ENCODE data around the gene DOCK10. TPM values are rescaled to one million over a fixed set of nuclear protein-coding genes. Genes with fewer than 3 reads are reported as not detected.
"Not testable (repeated sequence)": the region's sequence is repeated elsewhere in the genome, so short reads cannot be mapped to it uniquely, and the experiment has no call there.

DOCK10 gene
- total RNA-seq, 4 donors from 2014 or later = 16.7 to 37.2 (median 20.8) TPM

DNA sequence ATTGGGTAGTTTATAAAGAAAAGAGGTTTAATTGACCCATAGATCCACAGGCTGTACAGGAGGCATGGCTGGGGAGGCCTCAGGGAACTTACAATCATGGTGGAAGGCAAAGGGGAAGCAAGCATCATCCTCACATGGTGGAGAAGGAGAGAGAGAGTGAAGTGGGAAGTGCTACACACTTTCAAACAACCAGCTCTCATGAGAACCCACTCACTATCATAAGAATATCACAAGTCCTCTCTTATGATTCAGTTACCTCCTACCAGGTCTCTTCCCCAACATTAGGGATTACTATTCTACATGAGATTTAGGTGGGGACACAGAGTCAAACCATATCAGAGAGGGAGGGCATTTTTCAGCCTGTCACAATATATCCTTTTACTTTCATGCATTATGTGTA is 22.7 kb upstream of the DOCK10 start:
- Histone ChIP-seq H3K36me3 (no peaks in the 10 kb centered on the region), H3K4me1 (peaks cover 0 to under 1% (median 0%) of the 10 kb centered on the region in 4 donors), H3K27ac (no peak overlapping the region), H3K27me3 (no peaks in the 10 kb centered on the region), H3K9me3 (no peaks in the 10 kb centered on the region), H3K4me3 (no peak overlapping the region)
- DNase-seq (ENCODE audit: low spot score in 2 of 2) = no peak
- TF ChIP-seq POLR2A (IDR thresholded peaks at IDR 0.05) = no peak
- TF ChIP-seq EP300 (IDR thresholded peaks at IDR 0.05) = no peak
- no peak for TF ChIP-seq CTCF (IDR thresholded peaks at IDR 0.05)

GRCh38 chr2:225064362-225064761 is 22.1 kb upstream of the DOCK10 start:
- 26 to 45% methylated on average over 2 of the region's 2 CpGs for WGBS, 2 donors
- no peak overlapping the region for H3K27ac ChIP-seq
- H3K9me3 ChIP-seq = no peaks in the 10 kb centered on the region
- no peak for DNase-seq (ENCODE audit: low spot score in 2 of 2)
- no peak for TF ChIP-seq CTCF (IDR thresholded peaks at IDR 0.05)
- TF ChIP-seq POLR2A (IDR thresholded peaks at IDR 0.05) = no peak
- TF ChIP-seq EP300 (IDR thresholded peaks at IDR 0.05) = no peak
- no peaks in the 10 kb centered on the region for H3K27me3 ChIP-seq
- H3K4me3 ChIP-seq = no peak overlapping the region
- no peaks in the 10 kb centered on the region for H3K4me1 ChIP-seq
- no peaks in the 10 kb centered on the region for H3K36me3 ChIP-seq

DNA sequence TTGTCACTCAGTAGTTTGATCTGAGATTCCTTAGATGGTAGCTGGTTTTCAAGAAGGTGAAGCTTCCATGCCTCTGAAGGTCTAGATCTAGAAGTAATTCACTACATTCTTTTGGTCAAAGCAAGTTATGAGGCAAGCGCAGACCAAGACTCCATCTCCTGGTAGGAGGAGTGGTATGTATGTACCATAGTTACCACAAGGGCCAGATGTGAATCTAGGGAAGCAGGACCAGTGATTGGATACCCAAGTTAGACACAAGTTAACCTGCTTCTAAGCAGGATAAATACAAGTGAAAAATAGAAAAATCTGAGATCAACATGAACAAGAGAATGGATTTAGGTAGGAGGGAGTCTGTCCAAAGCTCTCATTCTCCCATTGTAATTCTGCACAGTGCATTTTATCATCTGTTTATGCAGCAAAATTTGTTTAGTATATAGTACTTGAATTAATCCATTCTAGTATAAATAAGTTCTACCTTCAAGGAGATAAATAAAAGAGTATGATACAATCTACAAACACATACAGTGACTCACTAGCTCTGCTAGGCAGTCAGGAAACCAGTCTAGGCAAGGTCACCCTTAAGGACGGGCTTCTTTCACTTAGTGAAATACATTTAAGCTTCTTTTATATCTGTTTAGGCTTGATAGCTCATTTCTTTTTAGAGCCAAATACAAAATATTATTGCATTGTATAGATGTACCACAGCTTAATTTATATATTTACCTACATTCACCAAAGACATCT is 14.2 kb upstream of the DOCK10 start:
- DNase-seq (ENCODE audit: low spot score in 2 of 2) = no peak
- no peak overlapping the region for H3K27ac ChIP-seq
- H3K9me3 ChIP-seq = no peaks in the 10 kb centered on the region
- H3K36me3 ChIP-seq = no peaks in the 10 kb centered on the region
- H3K4me1 ChIP-seq = no peaks in the 10 kb centered on the region
- TF ChIP-seq CTCF (IDR thresholded peaks at IDR 0.05) (no peak), EP300 (IDR thresholded peaks at IDR 0.05) (no peak), POLR2A (IDR thresholded peaks at IDR 0.05) (no peak)
- no peaks in the 10 kb centered on the region for H3K27me3 ChIP-seq
- WGBS, 2 donors = 94% methylated on average over 2 of the region's 2 CpGs
- H3K4me3 ChIP-seq = no peak overlapping the region

- WGBS, 2 donors = 88 to 100% methylated on average over 1 of the region's 1 CpG
Measured at GRCh38 chr2:225055714-225056113, 13.4 kb upstream of the DOCK10 start.

DNA sequence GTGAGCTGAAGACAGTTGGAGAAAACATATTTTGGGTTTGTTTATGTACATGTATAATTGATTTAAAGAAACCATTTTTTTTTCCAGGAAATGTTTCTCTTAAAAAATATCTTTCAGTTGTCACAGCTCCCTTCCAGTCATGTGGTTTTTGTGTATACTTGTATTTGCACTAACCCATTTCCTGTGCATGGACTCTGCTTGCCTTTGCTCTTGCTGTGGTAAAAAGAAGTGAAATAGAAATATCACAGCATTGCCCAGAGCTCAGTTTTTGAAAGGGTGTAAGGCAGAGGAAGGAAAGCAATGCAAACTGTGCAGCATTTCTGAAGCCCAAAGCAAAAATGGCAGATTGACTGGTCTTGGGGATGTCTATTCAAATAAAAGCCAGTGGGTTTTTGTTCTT is 10.4 kb upstream of the DOCK10 start:
- Histone ChIP-seq H3K9me3 (no peaks in the 10 kb centered on the region), H3K27me3 (no peaks in the 10 kb centered on the region), H3K27ac (no peak overlapping the region), H3K36me3 (no peaks in the 10 kb centered on the region), H3K4me3 (no peak overlapping the region), H3K4me1 (no peaks in the 10 kb centered on the region)
- no peak for TF ChIP-seq EP300 (IDR thresholded peaks at IDR 0.05)
- no peak for TF ChIP-seq CTCF (IDR thresholded peaks at IDR 0.05)
- no peak for TF ChIP-seq POLR2A (IDR thresholded peaks at IDR 0.05)
- DNase-seq (ENCODE audit: low spot score in 2 of 2) = no peak

More at GRCh38 chr2:225055714-225056113, 13.4 kb upstream of the DOCK10 start:
- Histone ChIP-seq H3K4me3 (no peak overlapping the region), H3K4me1 (no peaks in the 10 kb centered on the region), H3K27ac (no peak overlapping the region), H3K9me3 (no peaks in the 10 kb centered on the region), H3K27me3 (no peaks in the 10 kb centered on the region), H3K36me3 (no peaks in the 10 kb centered on the region)
- DNase-seq (ENCODE audit: low spot score in 2 of 2) = no peak
- TF ChIP-seq CTCF (IDR thresholded peaks at IDR 0.05) (no peak), EP300 (IDR thresholded peaks at IDR 0.05) (no peak)

DNA sequence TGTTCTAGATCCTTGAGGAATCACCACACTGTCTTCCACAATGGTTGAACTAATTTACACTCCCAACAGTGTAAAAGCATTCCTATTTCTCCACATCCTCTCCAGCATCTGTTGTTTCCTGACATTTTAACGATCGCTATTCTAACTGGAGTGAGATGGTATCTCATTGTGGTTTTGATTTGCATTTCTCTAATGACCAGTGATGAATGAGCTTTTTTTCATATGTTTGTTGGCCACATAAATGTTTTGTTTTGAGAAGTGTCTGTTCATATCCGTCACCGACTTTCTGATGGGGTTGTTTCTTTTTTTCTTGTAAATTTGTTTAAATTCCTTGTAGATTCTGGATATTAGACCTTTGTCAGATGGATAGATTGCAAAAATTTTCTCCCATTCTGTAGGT is 5.2 kb upstream of the DOCK10 start:
- not testable (repeated sequence) for H3K27ac ChIP-seq; H3K36me3 ChIP-seq; H3K9me3 ChIP-seq; H3K4me3 ChIP-seq; H3K4me1 ChIP-seq; DNase-seq (ENCODE audit: low spot score in 2 of 2); H3K27me3 ChIP-seq
- 78 to 92% methylated on average over 4 of the region's 4 CpGs for WGBS, 2 donors
